Measurements from ENCODE around the gene OOSP4B.

OOSP4B gene

DNA sequence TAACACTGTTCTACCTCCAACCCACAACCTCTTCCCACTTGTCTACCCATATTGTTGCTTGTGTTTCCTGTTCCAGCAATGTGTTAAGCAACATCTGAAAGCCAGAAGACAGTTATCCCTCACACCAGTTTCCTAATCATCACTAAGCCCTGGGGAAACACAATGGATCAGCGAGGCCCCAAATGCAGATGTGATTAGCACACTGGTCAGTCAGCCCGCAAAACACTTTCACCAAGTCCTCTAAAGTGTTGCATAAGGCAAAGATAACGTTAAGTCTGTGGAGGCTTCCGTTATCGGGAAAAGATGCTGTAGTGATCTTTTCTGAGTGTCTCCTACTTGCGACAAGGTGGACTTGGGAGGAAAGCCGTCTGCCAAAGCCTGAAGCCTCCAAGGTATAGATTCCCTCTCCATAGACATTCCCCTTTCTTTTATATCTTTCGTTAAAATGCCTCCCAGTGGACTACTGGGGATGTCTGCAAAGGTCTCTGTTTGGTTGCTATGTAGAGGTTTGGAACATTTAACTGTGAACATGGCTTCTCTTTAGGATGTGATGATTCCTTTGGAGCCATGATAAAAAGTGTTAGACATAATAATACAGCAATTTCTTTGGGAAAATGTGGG is 39.5 kb downstream of the OOSP4B start, which contains the start of gene MS4A3:
Gene MS4A3 (plus strand): TSS at position 317 of the 621 bp plus-strand sequence. CDS start 4,496 bp downstream, outside the sequence.
- no peaks in the 10 kb centered on the region for H3K27me3 Mint-ChIP-seq (ENCODE audit: low read depth, poor library complexity)
- no peak within 1 kb of the TSS for H3K4me3 Mint-ChIP-seq
- peaks cover 5% of the 10 kb centered on the region for H3K9me3 Mint-ChIP-seq
- TF ChIP-seq, protein P1, sequence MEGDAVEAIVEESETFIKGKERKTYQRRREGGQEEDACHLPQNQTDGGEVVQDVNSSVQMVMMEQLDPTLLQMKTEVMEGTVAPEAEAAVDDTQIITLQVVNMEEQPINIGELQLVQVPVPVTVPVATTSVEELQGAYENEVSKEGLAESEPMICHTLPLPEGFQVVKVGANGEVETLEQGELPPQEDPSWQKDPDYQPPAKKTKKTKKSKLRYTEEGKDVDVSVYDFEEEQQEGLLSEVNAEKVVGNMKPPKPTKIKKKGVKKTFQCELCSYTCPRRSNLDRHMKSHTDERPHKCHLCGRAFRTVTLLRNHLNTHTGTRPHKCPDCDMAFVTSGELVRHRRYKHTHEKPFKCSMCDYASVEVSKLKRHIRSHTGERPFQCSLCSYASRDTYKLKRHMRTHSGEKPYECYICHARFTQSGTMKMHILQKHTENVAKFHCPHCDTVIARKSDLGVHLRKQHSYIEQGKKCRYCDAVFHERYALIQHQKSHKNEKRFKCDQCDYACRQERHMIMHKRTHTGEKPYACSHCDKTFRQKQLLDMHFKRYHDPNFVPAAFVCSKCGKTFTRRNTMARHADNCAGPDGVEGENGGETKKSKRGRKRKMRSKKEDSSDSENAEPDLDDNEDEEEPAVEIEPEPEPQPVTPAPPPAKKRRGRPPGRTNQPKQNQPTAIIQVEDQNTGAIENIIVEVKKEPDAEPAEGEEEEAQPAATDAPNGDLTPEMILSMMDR (IDR thresholded peaks at IDR 0.05), result no peak
- H3K27ac Mint-ChIP-seq, result no peak within 1 kb of the TSS
- no peaks in the 10 kb centered on the region for H3K36me3 Mint-ChIP-seq (ENCODE audit: low read depth)
- DNase-seq, result no peak
- no peaks in the 10 kb centered on the region for H3K4me1 Mint-ChIP-seq

DNA sequence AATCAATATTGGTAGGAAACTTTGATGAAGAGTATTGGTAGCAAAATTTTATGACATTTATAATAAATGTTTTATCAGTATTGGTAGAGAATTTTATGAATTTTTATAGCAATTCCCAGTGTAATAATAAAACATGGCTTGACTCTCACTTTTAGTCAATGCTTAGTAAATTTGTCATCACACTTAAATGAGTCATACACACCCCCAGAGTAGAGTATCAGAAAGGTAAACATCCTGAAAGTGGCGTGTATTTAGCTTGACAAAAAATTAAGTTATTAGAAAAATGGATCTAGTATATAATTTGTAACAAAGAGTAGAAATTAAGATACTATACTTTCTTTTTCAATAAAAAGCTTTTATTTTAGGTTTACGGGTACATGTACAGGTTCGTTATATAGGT is 42.1 kb downstream of the OOSP4B start:
- Mint-ChIP-seq H3K9me3 (no peaks in the 10 kb centered on the region), H3K27me3 (ENCODE audit: low read depth, poor library complexity) (no peaks in the 10 kb centered on the region), H3K36me3 (ENCODE audit: low read depth) (no peaks in the 10 kb centered on the region), H3K4me3 (no peak overlapping the region), H3K4me1 (no peaks in the 10 kb centered on the region), H3K27ac (no peak overlapping the region)
- no peak for DNase-seq
- TF ChIP-seq, protein P1 (IDR thresholded peaks at IDR 0.05), result no peak

DNA sequence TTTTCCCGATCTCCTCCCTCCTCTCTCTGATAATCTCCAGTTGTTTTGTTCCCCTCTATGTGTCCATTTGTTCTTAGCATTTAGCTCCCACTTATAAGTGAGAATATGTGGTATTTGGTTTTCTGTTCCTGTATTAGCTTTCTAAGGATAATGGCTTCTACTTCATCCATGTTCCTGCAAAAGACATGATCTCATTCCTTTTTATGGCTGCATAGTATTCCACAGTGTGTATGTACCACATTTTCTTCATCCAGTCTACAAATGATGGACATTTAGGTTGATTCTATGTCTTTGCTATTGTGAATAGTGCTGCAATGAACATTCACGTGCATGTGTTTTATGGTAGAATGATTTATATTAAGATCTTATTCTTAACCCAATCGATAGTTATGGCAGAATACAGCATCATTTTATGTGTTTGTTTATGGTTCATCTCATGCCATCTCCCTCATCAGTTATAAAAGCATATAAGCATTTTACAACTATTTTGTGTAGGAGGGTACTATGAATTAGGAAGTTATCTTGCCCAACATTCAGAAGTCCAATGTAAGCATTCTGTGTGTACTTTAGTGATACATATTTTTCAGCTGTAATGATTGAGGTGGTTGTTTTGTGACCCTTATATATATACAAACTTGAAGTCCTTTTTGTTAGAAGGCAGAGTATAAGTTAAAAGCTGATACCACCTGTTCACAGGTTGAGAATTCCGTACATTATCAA is 42.7 kb downstream of the OOSP4B start:
- Mint-ChIP-seq H3K27me3 (ENCODE audit: low read depth, poor library complexity) (no peaks in the 10 kb centered on the region), H3K4me1 (no peaks in the 10 kb centered on the region), H3K36me3 (ENCODE audit: low read depth) (no peaks in the 10 kb centered on the region), H3K27ac (no peak overlapping the region), H3K9me3 (no peaks in the 10 kb centered on the region), H3K4me3 (no peak overlapping the region)
- TF ChIP-seq, protein P1 (IDR thresholded peaks at IDR 0.05), result no peak
- no peak for DNase-seq

DNA sequence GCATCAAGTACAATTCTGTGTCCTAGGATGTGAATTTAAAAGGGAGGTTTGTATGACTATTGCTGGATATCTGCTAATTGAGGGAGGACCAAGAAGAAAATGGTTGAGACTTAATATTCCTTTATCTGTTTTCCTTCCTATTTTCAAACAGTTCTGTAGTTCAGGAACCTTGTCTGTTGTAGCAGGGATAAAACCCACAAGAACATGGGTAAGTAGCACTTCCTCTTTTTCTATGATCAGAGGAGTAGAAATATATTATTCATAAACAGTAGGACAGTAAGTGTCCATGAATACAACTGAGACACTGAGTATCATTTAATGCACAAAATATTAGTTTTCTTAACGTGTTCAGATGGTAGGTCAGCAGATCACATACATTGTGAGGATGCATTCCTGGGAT is 47.1 kb downstream of the OOSP4B start:
- H3K27me3 Mint-ChIP-seq (ENCODE audit: low read depth, poor library complexity), result no peaks in the 10 kb centered on the region

DNA sequence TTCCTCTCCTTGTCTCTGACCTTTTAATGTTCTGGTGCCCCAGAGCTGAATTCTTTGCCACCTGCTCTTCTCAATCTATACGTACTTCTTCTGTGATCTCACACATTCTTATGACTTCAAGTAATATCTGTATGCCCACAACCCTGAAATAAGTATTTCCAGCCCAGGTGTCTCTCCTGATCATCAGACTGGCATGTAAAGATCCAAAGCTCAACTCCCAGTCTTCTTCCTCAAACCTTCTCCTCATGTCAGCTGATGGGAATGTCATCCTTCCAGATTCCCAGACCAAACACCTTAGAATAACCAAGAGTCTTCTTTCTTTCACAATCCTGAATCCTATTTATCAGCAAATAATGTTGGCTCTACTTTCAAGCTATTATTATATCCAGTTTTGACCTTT is 48.8 kb downstream of the OOSP4B start:
- Mint-ChIP-seq H3K36me3 (ENCODE audit: low read depth) (no peaks in the 10 kb centered on the region), H3K4me3 (no peak overlapping the region), H3K27me3 (ENCODE audit: low read depth, poor library complexity) (no peaks in the 10 kb centered on the region), H3K9me3 (no peaks in the 10 kb centered on the region), H3K4me1 (no peaks in the 10 kb centered on the region), H3K27ac (no peak overlapping the region)
- TF ChIP-seq, protein P1 (IDR thresholded peaks at IDR 0.05), result no peak
- DNase-seq, result no peak

More for the DNA sequence above, 47.1 kb downstream of the OOSP4B start:
- H3K9me3 Mint-ChIP-seq, result no peaks in the 10 kb centered on the region
- no peaks in the 10 kb centered on the region for H3K4me1 Mint-ChIP-seq
- no peak overlapping the region for H3K27ac Mint-ChIP-seq
- no peak overlapping the region for H3K4me3 Mint-ChIP-seq
- no peak for DNase-seq
- H3K36me3 Mint-ChIP-seq (ENCODE audit: low read depth), result no peaks in the 10 kb centered on the region
- TF ChIP-seq, protein P1 (IDR thresholded peaks at IDR 0.05), result no peak
